BE2C (cell line): Measurements from ENCODE around the gene OR4K14.

Experiments
- DNase-seq: peaks from one replicate; pipeline ENCODE4 v3.0.0-alpha.2; 2020
- H3K27me3 ChIP-seq: fragments of 250-450 bp; sonication (Bioruptor Pico); 2 replicates; pipeline ENCODE4 v1.5.1; 2020; ENCODE audit warnings: mild to moderate bottlenecking
- H3K36me3 ChIP-seq: fragments of 250-450 bp; sonication (Bioruptor Pico); 2 replicates; pipeline ENCODE4 v1.5.1; 2020; ENCODE audit warnings: mild to moderate bottlenecking
- H3K4me1 ChIP-seq: fragments of 250-450 bp; sonication (Bioruptor Pico); 2 replicates; pipeline ENCODE4 v1.5.1; 2020
- H3K4me3 ChIP-seq: 2 replicates; pipeline ENCODE4 v1.5.1; 2011; ENCODE audit warnings: low read depth, low read length
- H3K9me3 ChIP-seq: fragments of 250-450 bp; sonication (Bioruptor Pico); 2 replicates; pipeline ENCODE4 v1.5.1; 2020
- CTCF ChIP-seq: IDR thresholded peaks from 2 replicates; pipeline ENCODE4 v1.5.1; 2012; ENCODE audit warnings: mild to moderate bottlenecking, low read depth, low read length

OR4K14 gene

GRCh38 chr14:20031058-20031457 lies 12.0 kb upstream of the OR4K14 start:
- TF ChIP-seq CTCF = no peak
- H3K4me3 ChIP-seq = no peak overlapping the region
- no peaks in the 10 kb centered on the region for H3K9me3 ChIP-seq
- H3K4me1 ChIP-seq = no peaks in the 10 kb centered on the region
- H3K27me3 ChIP-seq = no peaks in the 10 kb centered on the region
- no peaks in the 10 kb centered on the region for H3K36me3 ChIP-seq
- no peak for DNase-seq

GRCh38 chr14:20008156-20008555 lies 11.0 kb downstream of the OR4K14 start:
- no peak for TF ChIP-seq CTCF
- Histone ChIP-seq H3K36me3 (no peaks in the 10 kb centered on the region), H3K4me3 (no peak overlapping the region), H3K27me3 (no peaks in the 10 kb centered on the region), H3K9me3 (no peaks in the 10 kb centered on the region), H3K4me1 (no peaks in the 10 kb centered on the region)
- no peak for DNase-seq

- no peak for DNase-seq
- H3K4me1 ChIP-seq = no peaks in the 10 kb centered on the region
- no peaks in the 10 kb centered on the region for H3K36me3 ChIP-seq
- no peaks in the 10 kb centered on the region for H3K27me3 ChIP-seq
- TF ChIP-seq CTCF = no peak
- no peaks in the 10 kb centered on the region for H3K9me3 ChIP-seq
- H3K4me3 ChIP-seq = no peak overlapping the region
Measured at GRCh38 chr14:20002319-20002718, 16.8 kb downstream of the OR4K14 start.

DNA sequence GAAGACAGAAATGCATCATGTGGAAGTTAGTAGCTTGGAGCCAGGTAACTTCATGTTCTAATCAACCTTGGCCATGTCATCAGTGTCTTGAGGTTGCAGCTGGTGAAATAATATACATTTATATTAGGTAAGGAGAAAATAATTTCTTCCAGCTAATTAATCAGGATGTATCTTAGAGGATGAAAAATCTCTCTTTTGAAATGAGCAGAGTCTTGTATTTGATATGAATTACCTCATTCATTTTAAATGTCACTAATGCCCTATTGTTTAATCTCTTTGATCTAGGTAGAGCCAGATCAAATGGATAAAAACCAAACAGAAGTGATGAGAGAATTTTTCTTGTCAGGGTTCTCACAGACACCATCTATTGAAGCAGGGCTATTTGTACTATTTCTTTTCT lies 17.2 kb downstream of the OR4K14 start, which contains the start of gene OR4Q2:
OR4Q2 (plus strand) TSS at position 301 of the 400 bp plus-strand sequence.
- no peaks in the 10 kb centered on the region for H3K9me3 ChIP-seq
- no peak for DNase-seq
- no peaks in the 10 kb centered on the region for H3K4me1 ChIP-seq

GRCh38 chr14:19993438-19993837 lies 25.7 kb downstream of the OR4K14 start:
- H3K9me3 ChIP-seq = no peaks in the 10 kb centered on the region
- no peaks in the 10 kb centered on the region for H3K4me1 ChIP-seq
- no peaks in the 10 kb centered on the region for H3K36me3 ChIP-seq
- no peak for DNase-seq
- H3K4me3 ChIP-seq = no peak overlapping the region
- H3K27me3 ChIP-seq = no peaks in the 10 kb centered on the region
- no peak for TF ChIP-seq CTCF

More for the DNA sequence above, 17.2 kb downstream of the OR4K14 start, which contains the start of gene OR4Q2:
- no peak within 1 kb of the TSS for H3K4me3 ChIP-seq
- TF ChIP-seq CTCF = no peak
- no peaks in the 10 kb centered on the region for H3K36me3 ChIP-seq
- H3K27me3 ChIP-seq = no peaks in the 10 kb centered on the region

DNA sequence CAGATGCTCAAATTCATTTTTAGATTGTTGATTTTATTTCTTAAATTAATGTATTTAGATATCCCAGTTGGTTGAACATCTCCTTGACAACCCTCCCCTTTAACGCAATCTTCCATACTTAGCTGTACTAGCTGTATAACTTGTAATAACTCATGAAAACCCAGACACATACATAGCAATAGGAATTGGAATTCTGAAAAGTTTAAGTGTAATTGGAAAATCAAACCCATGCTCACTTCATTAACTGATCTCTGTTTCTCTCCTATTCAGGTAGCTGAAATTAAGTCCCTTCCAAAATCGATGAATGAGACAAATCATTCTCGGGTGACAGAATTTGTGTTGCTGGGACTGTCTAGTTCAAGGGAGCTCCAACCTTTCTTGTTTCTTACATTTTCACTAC lies 43.8 kb downstream of the OR4K14 start, which contains the start of gene OR4K15:
OR4K15 (plus strand) TSS at position 301 of the 400 bp plus-strand sequence; CDS start at position 301, 0 bp downstream.
- H3K27me3 ChIP-seq = no peaks in the 10 kb centered on the region
- no peaks in the 10 kb centered on the region for H3K36me3 ChIP-seq
- DNase-seq = no peak
- H3K4me3 ChIP-seq = no peak within 1 kb of the TSS
- no peak for TF ChIP-seq CTCF
- H3K4me1 ChIP-seq = no peaks in the 10 kb centered on the region
- H3K9me3 ChIP-seq = no peaks in the 10 kb centered on the region
